ENCODE measurements around the gene ODF2.

Gene ODF2

GRCh38 chr9:128428644-128429512 is 26.9 kb upstream of the ODF2 start:
- TF ChIP-seq CTCF (IDR thresholded peaks at IDR 0.05; ENCODE audit: low read depth, low read length), result no peak
- no peak overlapping the region for H3K4me3 ChIP-seq (replicated peaks in 1 of 2; ENCODE audit: low read depth in 2 of 2, low read length in 2 of 2)
- peak; percentile 62 to 68 for DNase-seq (ENCODE audit: low read depth in 2 of 2)

- no peak for TF ChIP-seq CTCF (IDR thresholded peaks at IDR 0.05; ENCODE audit: low read depth, low read length)
- no peak overlapping the region for H3K4me3 ChIP-seq (replicated peaks in 1 of 2; ENCODE audit: low read depth in 2 of 2, low read length in 2 of 2)
- no peak for DNase-seq (ENCODE audit: low read depth in 2 of 2)
Measured at GRCh38 chr9:128429513-128430086, 26.2 kb upstream of the ODF2 start.

GRCh38 chr9:128431207-128431606 is 24.6 kb upstream of the ODF2 start:
- no peak for TF ChIP-seq CTCF (IDR thresholded peaks at IDR 0.05; ENCODE audit: low read depth, low read length)
- no peak for DNase-seq (ENCODE audit: low read depth in 2 of 2)
- no peak overlapping the region for H3K4me3 ChIP-seq (replicated peaks in 1 of 2; ENCODE audit: low read depth in 2 of 2, low read length in 2 of 2)

- no peak overlapping the region for H3K4me3 ChIP-seq (replicated peaks in 1 of 2; ENCODE audit: low read depth in 2 of 2, low read length in 2 of 2)
- TF ChIP-seq CTCF (IDR thresholded peaks at IDR 0.05; ENCODE audit: low read depth, low read length), result no peak
- no peak for DNase-seq (ENCODE audit: low read depth in 2 of 2)
Measured at GRCh38 chr9:128434340-128434739, 21.5 kb upstream of the ODF2 start.

- DNase-seq (ENCODE audit: low read depth in 2 of 2), result no peak
- TF ChIP-seq CTCF (IDR thresholded peaks at IDR 0.05; ENCODE audit: low read depth, low read length), result no peak
- H3K4me3 ChIP-seq (replicated peaks in 1 of 2; ENCODE audit: low read depth in 2 of 2, low read length in 2 of 2), result no peak overlapping the region
Measured at GRCh38 chr9:128435611-128436010, 20.2 kb upstream of the ODF2 start.

GRCh38 chr9:128438343-128439109 is 17.3 kb upstream of the ODF2 start:
- DNase-seq (ENCODE audit: low read depth in 2 of 2), result peak; percentile 78 to 94
- no peak overlapping the region for H3K4me3 ChIP-seq (replicated peaks in 1 of 2; ENCODE audit: low read depth in 2 of 2, low read length in 2 of 2)
- peak; percentile 96 for TF ChIP-seq CTCF (IDR thresholded peaks at IDR 0.05; ENCODE audit: low read depth, low read length)

All from cardiac fibroblast (primary cell).